Measurements from ENCODE around the gene OSTM1.

- TF ChIP-seq GATA2 (IDR thresholded peaks at IDR 0.05; ENCODE audit: low read depth, low read length) = no peak
- no peak for TF ChIP-seq GATA3 (IDR thresholded peaks at IDR 0.05; ENCODE audit: low read depth, low read length)
Observed at GRCh38 chr6:108036884-108037283, 37.7 kb downstream of the OSTM1 start.

All from SH-SY5Y (cell line).